ENCODE measurements around the gene FOXP2. TPM values are rescaled to one million over a fixed set of nuclear protein-coding genes. Genes with fewer than 3 reads are reported as not detected.

Gene FOXP2
- total and polyA plus RNA-seq, 2 experiments from 2014 or later, result 1.3 to 1.5 TPM

- H3K36me3 ChIP-seq, result no peaks in the 10 kb centered on the region
- H3K27me3 ChIP-seq, result no peaks in the 10 kb centered on the region
- H3K9me3 ChIP-seq (ENCODE audit: low read depth), result no peaks in the 10 kb centered on the region
- H3K4me1 ChIP-seq (ENCODE audit: low read depth), result no peaks in the 10 kb centered on the region
- DNase-seq (ENCODE audit: low read depth in 1 of 2, low spot score in 1 of 2), result no peak
- no peak overlapping the region for H3K4me3 ChIP-seq
- no peak for TF ChIP-seq CTCF (IDR thresholded peaks at IDR 0.05; ENCODE audit: low read depth, low read length)
- H3K27ac ChIP-seq, result no peak overlapping the region
These were observed 1.7 kb downstream of the FOXP2 start for GRCh38 chr7:114416129-114416990.

GRCh38 chr7:114417290-114417689 is 2.7 kb downstream of the FOXP2 start:
- Histone ChIP-seq H3K9me3 (ENCODE audit: low read depth) (no peaks in the 10 kb centered on the region), H3K4me1 (ENCODE audit: low read depth) (no peaks in the 10 kb centered on the region), H3K36me3 (no peaks in the 10 kb centered on the region), H3K27ac (no peak overlapping the region), H3K27me3 (no peaks in the 10 kb centered on the region), H3K4me3 (no peak overlapping the region)
- TF ChIP-seq CTCF (IDR thresholded peaks at IDR 0.05; ENCODE audit: low read depth, low read length), result no peak
- DNase-seq (ENCODE audit: low read depth in 1 of 2, low spot score in 1 of 2), result no peak

GRCh38 chr7:114418117-114418516 is 3.5 kb downstream of the FOXP2 start:
- Histone ChIP-seq H3K4me3 (no peak overlapping the region), H3K4me1 (ENCODE audit: low read depth) (no peaks in the 10 kb centered on the region), H3K27ac (no peak overlapping the region), H3K27me3 (no peaks in the 10 kb centered on the region), H3K36me3 (no peaks in the 10 kb centered on the region), H3K9me3 (ENCODE audit: low read depth) (no peaks in the 10 kb centered on the region)
- no peak for TF ChIP-seq CTCF (IDR thresholded peaks at IDR 0.05; ENCODE audit: low read depth, low read length)
- DNase-seq (ENCODE audit: low read depth in 1 of 2, low spot score in 1 of 2), result no peak

GRCh38 chr7:114419441-114420272 is 5.0 kb downstream of the FOXP2 start:
- no peak for TF ChIP-seq CTCF (IDR thresholded peaks at IDR 0.05; ENCODE audit: low read depth, low read length)
- no peak overlapping the region for H3K27ac ChIP-seq
- no peaks in the 10 kb centered on the region for H3K27me3 ChIP-seq
- no peaks in the 10 kb centered on the region for H3K4me1 ChIP-seq (ENCODE audit: low read depth)
- no peak for DNase-seq (ENCODE audit: low read depth in 1 of 2, low spot score in 1 of 2)
- no peaks in the 10 kb centered on the region for H3K36me3 ChIP-seq
- H3K9me3 ChIP-seq (ENCODE audit: low read depth), result no peaks in the 10 kb centered on the region
- H3K4me3 ChIP-seq, result no peak overlapping the region

GRCh38 chr7:114422507-114423501 is 8.2 kb downstream of the FOXP2 start:
- no peak for DNase-seq (ENCODE audit: low read depth in 1 of 2, low spot score in 1 of 2)
- no peaks in the 10 kb centered on the region for H3K4me1 ChIP-seq (ENCODE audit: low read depth)
- peaks cover 7% of the 10 kb centered on the region for H3K27me3 ChIP-seq
- H3K4me3 ChIP-seq, result no peak overlapping the region
- no peaks in the 10 kb centered on the region for H3K9me3 ChIP-seq (ENCODE audit: low read depth)
- TF ChIP-seq CTCF (IDR thresholded peaks at IDR 0.05; ENCODE audit: low read depth, low read length), result peak; percentile 12
- no peaks in the 10 kb centered on the region for H3K36me3 ChIP-seq
- no peak overlapping the region for H3K27ac ChIP-seq

Measured in cardiac muscle cell (in vitro differentiated cells and primary cell).